MG63 (cell line): Measurements from ENCODE around the gene LSR. TPM values are rescaled to one million over a fixed set of nuclear protein-coding genes. Genes with fewer than 3 reads are reported as not detected.

Experiments
- DNase-seq: peaks from one replicate; pipeline ENCODE4 v3.0.0-alpha.2; 2020
- H3K27me3 ChIP-seq: fragments of 250-450 bp; sonication (Bioruptor Pico); 2 replicates; pipeline ENCODE4 v1.5.1; 2020; ENCODE audit warnings: mild to moderate bottlenecking, moderate library complexity
- H3K36me3 ChIP-seq: fragments of 250-450 bp; sonication (Bioruptor Pico); 2 replicates; pipeline ENCODE4 v1.5.1; 2020; ENCODE audit warnings: mild to moderate bottlenecking, moderate library complexity
- H3K4me3 ChIP-seq: fragments of 250-450 bp; sonication (Bioruptor Pico); 2 replicates; pipeline ENCODE4 v1.5.1; 2020; ENCODE audit warnings: mild to moderate bottlenecking, moderate library complexity
- H3K9me3 ChIP-seq: fragments of 250-450 bp; sonication (Bioruptor Pico); 2 replicates; pipeline ENCODE4 v1.5.1; 2020; ENCODE audit warnings: mild to moderate bottlenecking, moderate library complexity
- total RNA-seq: library from RNA; depleted of rRNA; stranded (reverse); fragments of >200 nt; shearing (Covaris generic); gene quantifications from 2 replicates; pipeline ENCODE4 v1.2.3, GENCODE V29; 2014; ENCODE audit warnings: low replicate concordance

LSR gene
- total RNA-seq, 1 experiment from 2014 or later, result 0.33 TPM

DNA sequence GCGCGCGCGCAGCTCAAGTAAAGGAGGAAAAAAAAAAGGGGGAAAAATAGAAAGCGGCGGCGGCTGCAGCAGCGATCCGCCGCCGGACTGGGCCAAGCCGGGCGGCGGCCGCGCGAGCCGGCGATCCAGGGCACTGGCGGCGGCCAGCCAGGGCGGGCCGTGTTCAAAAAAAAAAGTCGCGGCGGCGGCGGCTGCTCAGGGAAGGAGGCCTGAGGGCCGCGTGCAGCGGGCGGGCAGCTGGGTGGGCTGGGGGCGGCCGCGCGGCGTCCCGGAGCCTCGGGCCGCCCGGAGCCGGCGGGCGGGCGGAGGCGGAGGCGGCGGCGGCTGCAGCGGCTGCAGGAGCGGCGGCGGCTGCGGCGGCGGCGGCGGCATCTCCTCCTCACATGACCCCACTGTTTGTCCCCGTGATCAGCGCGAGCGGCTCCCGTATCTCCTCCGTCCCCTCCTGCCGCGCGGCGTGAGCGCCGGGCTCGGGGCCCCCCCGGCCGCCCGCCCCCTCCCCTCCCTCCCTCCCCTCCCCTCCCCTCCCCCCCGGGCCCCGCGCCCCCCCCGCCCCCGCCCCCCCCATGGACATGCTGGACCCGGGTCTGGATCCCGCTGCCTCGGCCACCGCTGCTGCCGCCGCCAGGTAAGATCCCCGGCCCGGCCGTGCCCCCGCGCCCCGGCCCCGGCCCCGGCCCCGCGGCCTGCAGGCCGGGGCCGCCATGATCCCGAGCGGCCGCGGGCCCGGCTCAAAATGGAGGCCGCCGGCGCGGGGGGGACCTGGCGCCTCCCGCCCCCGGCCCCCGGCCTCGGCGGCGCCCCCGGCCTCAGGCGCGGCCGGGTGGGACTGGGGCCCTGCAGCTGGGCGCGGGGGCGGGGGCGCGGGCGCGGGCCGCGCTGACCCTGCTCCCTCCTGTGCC, 20.0 kb downstream of the LSR start, which contains the start of gene USF2:
Gene USF2, plus strand, starts transcription at position 427 of the 902 bp plus-strand sequence. Its CDS starts 140 bp downstream, at position 567.
- peaks cover 33% of the 10 kb centered on the region for H3K36me3 ChIP-seq
- no peaks in the 10 kb centered on the region for H3K27me3 ChIP-seq
- no peaks in the 10 kb centered on the region for H3K9me3 ChIP-seq
- peak within 1 kb of the TSS; percentile 94 for H3K4me3 ChIP-seq
- peak; percentile 87 for DNase-seq

DNA sequence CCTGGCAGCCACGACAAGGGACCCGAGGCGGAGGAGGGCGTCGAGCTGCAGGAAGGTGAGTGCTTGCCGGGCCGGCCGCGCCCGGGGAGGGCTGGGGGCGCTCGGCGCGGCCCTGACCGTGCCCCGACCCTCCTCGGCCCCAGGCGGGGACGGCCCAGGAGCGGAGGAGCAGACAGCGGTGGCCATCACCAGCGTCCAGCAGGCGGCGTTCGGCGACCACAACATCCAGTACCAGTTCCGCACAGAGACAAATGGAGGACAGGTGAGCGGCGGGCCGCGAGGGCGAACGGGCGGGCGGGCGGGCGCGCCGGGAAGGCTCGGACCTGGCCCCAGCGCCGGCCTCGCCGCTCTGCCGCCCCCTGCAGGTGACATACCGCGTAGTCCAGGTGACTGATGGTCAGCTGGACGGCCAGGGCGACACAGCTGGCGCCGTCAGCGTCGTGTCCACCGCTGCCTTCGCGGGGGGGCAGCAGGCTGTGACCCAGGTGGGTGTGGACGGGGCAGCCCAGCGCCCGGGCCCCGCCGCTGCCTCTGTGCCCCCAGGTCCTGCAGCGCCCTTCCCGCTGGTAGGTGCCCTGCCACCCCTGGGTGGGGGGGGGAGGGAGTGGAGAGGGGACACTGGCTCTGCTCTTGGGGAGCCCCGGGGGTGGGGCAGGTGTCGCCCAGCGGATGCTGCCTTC, 20.8 kb downstream of the LSR start:
- Histone ChIP-seq H3K36me3 (peaks cover 36% of the 10 kb centered on the region), H3K9me3 (no peaks in the 10 kb centered on the region), H3K4me3 (peak overlapping the region; percentile 52), H3K27me3 (no peaks in the 10 kb centered on the region)
- DNase-seq, result peak; percentile 83

DNA sequence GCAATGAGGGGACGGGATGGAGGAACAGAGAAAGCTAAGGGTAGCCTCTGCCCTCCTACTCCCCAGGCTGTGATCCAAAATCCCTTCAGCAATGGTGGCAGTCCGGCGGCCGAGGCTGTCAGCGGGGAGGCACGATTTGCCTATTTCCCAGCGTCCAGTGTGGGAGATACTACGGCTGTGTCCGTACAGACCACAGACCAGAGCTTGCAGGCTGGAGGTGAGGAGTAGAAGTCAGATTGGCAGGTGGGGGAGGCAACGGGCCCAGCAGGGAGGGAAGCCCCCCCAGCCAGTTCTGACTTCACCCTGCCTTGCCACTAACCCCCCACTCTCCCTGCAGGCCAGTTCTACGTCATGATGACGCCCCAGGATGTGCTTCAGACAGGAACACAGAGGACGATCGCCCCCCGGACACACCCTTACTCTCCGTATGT, 21.6 kb downstream of the LSR start:
- H3K36me3 ChIP-seq, result peaks cover 41% of the 10 kb centered on the region
- no peaks in the 10 kb centered on the region for H3K27me3 ChIP-seq
- no peak overlapping the region for H3K4me3 ChIP-seq
- DNase-seq, result no peak
- no peaks in the 10 kb centered on the region for H3K9me3 ChIP-seq

DNA sequence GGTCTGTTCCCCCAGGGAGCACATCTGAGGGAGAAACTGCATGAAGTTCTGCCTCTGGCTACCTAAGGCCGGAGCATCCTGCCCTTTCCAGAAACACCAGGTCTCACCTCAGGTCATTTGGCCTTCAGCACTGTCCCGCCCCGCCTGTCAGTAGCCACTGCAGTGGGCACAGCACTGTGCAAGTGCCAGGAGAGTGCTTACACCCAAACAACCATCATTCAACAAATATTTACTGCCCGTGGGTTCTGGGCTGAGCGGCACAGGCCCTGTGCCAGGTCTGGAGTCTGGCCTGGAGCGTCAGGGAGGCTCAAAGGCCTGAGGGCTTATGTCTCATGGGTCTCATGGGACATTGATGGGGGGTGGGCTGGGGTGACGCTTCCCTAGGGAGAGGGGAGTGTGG, 22.7 kb downstream of the LSR start:
- DNase-seq, result no peak
- peaks cover 36% of the 10 kb centered on the region for H3K36me3 ChIP-seq
- H3K4me3 ChIP-seq, result no peak overlapping the region

DNA sequence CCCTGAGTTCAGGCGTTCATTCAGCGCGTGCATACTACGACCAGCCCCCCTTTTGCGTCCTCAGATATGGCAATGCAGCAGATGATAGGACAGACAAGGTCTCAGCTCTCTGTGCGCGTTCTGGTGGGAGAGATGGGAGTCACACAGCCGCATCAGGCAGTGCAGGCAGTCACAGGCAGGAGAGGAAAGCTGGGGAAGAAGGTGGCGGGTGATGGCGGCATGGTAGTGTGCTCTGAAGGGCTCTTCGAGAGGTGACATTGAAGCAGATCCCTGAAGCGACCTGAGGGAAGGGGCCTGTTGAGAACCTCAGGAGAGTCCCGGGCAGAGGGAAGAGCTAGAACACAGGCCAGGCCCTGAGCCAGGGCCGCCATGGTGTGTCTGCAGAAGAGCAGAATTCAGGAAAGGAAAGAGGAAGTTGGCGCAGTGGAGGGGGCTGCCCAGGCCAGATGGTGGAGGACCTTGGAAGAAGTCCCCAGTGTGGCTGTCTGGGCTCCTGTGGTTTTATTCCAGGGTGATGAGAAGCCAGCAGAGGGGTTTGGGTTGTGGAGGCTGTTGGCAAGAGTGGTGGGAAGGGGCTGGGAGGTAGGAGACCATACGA, 23.4 kb downstream of the LSR start:
- DNase-seq, result no peak
- peaks cover 37% of the 10 kb centered on the region for H3K36me3 ChIP-seq
- no peak overlapping the region for H3K4me3 ChIP-seq
- H3K27me3 ChIP-seq, result no peaks in the 10 kb centered on the region
- no peaks in the 10 kb centered on the region for H3K9me3 ChIP-seq

More for the DNA sequence above, 22.7 kb downstream of the LSR start:
- Histone ChIP-seq H3K27me3 (no peaks in the 10 kb centered on the region), H3K9me3 (no peaks in the 10 kb centered on the region)

DNA sequence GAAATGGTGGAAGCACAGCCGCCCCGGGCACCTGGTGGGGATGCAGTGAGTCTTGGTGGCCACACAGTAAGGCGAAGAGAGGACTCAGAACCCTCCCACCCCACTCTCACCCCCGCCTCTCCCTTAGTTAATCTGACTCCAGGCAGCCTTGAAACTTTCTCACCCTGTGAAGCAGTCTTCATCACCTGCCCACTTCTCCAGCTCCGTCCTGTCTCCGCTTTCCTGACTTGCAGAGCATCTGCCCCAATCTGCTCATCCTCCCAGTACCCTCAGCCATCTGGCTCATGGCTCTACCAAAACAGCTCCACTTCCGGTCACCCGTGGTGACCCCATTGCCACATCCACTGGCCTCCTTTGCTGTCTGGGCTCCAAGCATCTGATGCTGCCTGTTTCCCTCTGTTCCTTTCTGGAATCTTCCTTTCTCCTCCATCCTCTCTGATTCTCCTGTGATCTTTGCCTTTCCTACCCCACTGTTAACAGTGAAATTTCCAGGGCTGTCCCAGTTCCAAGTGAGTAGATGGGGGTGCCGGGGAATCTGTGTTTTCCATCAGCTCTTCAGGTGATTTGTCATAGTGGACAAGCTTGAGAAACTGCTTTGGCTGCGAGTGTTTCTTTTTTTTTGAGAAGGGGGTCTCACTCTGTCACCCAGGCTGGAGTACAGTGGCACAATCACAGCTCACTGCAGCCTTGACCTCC, 24.3 kb downstream of the LSR start:
- DNase-seq, result no peak
- no peaks in the 10 kb centered on the region for H3K27me3 ChIP-seq
- no peaks in the 10 kb centered on the region for H3K9me3 ChIP-seq
- no peak overlapping the region for H3K4me3 ChIP-seq
- peaks cover 37% of the 10 kb centered on the region for H3K36me3 ChIP-seq

DNA sequence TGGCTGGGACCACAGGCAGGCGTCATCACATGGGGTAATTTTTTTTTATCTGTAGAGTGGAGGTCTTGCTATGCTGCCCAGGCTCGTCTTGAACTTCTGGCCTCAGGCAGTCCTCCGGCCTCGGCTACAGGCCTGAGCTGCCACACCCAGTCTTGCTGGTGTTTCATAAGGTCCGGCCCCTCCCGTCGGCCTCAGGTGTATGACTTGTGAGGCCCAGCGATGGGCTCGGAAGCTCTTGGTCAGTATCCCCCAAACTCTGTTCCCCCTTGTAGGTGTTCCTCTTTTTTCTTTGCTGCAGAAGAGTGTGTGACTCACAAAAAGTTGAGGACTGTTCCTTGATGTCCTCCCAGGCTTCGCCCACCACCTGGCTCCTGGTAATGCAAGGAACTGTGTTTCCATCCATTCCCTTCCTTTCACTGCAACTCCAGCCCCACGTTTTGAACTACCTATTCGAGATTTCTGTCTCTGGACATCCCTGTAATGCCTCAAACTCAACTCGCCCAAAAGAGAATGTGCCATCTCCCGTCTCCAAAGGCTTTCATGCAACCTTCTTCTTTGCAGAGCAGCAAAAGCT, 25.0 kb downstream of the LSR start:
- H3K9me3 ChIP-seq, result no peaks in the 10 kb centered on the region
- DNase-seq, result no peak
- H3K27me3 ChIP-seq, result no peaks in the 10 kb centered on the region
- H3K4me3 ChIP-seq, result no peak overlapping the region
- peaks cover 37% of the 10 kb centered on the region for H3K36me3 ChIP-seq

DNA sequence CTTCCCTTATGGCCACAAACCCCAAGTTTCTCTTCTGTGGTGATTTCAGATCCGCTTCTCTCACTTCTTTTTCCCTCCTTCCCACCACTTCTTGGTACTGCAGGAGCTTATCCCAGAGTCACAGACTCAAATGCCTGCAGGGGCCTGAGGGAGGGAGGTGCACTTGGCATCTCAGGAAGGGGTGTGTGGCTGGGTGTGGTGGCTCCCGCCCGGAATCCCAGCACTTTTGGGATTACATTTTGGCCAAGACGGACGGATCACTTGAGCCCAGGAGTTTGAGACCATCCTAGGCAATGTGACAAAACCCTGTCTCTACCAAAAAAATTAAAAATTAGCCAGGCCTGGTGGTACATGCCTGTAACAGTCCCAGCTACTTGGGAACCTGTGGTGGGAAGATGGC, 25.5 kb downstream of the LSR start:
- Histone ChIP-seq H3K9me3 (no peaks in the 10 kb centered on the region), H3K27me3 (no peaks in the 10 kb centered on the region), H3K36me3 (peaks cover 37% of the 10 kb centered on the region), H3K4me3 (no peak overlapping the region)
- DNase-seq, result no peak

DNA sequence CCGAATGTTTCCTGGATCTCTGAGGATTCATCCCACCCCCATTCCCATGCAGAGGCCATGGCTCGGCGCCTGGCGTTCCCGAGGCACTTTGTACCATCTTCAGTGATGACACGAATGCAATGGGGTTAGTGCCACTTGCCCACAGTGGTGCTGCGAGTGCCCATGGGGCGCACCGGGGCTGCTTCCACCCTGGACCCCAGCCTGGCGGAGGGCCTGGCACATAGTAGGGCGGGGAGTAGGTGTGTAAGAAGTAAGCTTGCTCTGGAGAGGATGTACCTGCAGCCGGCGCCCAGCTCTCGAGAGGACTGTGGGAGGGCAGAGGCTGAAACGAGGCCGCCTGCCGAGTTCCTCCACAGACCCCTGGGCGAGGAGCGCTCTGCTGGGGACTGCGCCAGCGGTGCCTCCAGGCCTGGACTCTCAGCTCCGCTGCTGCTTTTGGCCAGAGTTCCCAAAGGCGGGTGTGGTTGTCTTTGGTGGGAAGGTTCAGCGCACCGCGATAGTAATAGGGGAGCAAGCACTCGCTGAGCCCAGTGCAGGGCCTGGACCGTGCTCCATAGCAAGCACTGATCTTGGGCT, 28.0 kb downstream of the LSR start:
- no peaks in the 10 kb centered on the region for H3K9me3 ChIP-seq
- DNase-seq, result no peak
- H3K36me3 ChIP-seq, result peaks cover 18% of the 10 kb centered on the region
- H3K4me3 ChIP-seq, result no peak overlapping the region
- H3K27me3 ChIP-seq, result no peaks in the 10 kb centered on the region

DNA sequence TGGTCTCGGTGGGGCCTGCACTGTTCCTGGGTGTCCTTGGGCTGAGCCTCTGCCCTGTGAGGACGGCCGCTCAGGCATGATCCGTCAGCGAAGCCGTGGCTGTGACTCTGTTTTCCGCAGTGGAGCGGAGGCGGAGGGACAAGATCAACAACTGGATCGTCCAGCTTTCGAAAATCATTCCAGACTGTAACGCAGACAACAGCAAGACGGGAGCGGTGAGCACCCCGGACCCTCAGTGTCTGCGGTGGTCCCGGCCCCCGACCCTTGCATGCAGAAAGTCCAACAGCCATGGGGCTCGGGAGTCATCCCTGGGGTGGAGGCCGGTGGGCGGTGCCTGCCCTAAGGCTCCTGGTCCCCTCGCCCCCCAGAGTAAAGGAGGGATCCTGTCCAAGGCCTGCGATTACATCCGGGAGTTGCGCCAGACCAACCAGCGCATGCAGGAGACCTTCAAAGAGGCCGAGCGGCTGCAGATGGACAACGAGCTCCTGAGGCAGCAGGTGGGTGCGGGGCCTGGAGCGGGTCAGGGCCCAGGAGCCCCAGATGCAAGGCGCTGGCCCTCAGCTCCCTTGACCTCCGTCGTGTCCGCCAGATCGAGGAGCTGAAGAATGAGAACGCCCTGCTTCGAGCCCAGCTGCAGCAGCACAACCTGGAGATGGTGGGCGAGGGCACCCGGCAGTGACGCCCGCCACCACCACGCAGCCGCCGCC, 29.9 kb downstream of the LSR start:
- DNase-seq, result no peak
- no peaks in the 10 kb centered on the region for H3K27me3 ChIP-seq
- H3K36me3 ChIP-seq, result peaks cover 11% of the 10 kb centered on the region
- no peaks in the 10 kb centered on the region for H3K9me3 ChIP-seq
- H3K4me3 ChIP-seq, result no peak overlapping the region

DNA sequence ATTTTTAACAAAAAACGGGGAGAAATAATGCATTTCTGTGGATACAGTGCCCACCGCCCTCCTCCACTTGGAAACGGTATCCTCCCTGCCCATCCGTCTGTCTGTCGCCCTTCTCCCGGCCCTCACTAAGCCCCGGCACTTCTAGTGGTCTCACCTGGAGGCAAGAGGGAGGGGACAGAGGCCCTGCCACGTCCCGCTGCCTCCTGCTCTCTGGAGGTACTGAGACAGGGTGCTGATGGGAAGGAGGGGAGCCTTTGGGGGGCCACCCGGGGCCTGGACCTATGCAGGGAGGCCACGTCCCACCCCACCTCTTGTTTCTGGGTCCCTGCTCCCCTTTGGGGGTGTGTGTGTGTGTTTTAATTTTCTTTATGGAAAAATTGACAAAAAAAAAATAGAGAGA, 30.6 kb downstream of the LSR start:
- H3K9me3 ChIP-seq, result no peaks in the 10 kb centered on the region
- no peaks in the 10 kb centered on the region for H3K27me3 ChIP-seq
- H3K4me3 ChIP-seq, result no peak overlapping the region
- H3K36me3 ChIP-seq, result peaks cover 9% of the 10 kb centered on the region
- no peak for DNase-seq

DNA sequence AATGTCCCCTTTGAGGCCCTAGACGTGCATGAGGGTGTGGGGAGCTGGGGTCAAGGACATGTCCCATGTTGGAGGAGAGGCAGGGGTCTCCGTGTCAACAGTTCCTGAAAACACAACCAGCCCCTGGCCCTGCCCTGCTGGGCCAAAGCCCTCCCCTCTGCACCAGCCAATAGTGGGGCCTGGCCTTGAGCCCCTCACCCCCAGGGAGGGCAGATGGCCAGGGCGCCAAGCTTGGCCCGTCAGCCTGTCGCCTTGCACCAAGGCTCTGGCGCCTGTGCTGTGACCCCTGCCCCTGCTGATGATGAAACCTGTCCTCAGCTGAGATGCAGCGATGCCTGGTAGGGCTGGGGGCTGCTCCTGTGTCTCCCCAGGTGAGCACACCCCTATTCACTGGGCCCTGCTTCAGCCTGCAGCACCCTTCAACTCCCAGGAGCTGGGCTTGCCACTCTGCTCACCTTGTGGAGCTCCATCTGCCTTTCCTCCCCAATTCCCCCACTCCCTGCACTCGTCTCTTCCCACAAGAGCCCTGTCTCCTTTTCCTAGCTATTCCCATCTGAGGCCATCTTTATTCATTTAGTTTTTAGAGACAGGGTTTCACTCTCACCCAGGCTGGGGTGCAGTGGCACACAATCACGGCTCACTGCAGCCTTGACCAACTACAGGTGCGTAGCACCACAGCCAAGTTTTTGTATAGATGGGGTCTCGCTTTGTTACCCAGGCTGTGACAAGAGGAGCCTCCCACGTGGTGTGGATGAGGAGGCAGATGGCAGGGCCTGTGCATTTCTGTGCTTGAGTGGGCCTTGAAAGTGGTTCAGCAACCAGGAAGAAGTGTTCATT, 31.4 kb downstream of the LSR start:
- Histone ChIP-seq H3K27me3 (no peaks in the 10 kb centered on the region), H3K4me3 (no peak overlapping the region), H3K36me3 (peaks cover 3% of the 10 kb centered on the region; the same call in 1 of the 2 replicates), H3K9me3 (no peaks in the 10 kb centered on the region)
- DNase-seq, result no peak

DNA sequence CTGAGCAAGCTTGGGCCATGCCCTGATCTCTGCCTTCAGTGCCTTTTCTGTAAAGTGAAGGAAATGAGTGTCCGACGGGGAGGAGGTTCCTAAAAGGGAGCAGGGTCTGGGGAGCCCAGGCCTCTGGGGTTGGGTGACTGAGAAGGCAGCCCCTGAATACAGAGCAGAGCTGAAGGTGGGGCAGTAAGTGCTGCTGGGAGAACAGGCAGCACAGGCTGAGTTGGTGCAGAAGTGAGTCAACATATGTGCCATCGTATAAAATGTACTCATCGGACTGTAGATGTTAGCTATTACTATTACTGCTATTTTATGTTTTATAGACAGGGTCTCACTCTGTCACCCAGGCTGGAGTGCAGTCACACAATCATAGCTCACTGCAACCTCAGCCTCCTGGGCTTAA, 32.5 kb downstream of the LSR start:
- DNase-seq, result no peak
- Histone ChIP-seq H3K9me3 (no peaks in the 10 kb centered on the region), H3K27me3 (no peaks in the 10 kb centered on the region)

DNA sequence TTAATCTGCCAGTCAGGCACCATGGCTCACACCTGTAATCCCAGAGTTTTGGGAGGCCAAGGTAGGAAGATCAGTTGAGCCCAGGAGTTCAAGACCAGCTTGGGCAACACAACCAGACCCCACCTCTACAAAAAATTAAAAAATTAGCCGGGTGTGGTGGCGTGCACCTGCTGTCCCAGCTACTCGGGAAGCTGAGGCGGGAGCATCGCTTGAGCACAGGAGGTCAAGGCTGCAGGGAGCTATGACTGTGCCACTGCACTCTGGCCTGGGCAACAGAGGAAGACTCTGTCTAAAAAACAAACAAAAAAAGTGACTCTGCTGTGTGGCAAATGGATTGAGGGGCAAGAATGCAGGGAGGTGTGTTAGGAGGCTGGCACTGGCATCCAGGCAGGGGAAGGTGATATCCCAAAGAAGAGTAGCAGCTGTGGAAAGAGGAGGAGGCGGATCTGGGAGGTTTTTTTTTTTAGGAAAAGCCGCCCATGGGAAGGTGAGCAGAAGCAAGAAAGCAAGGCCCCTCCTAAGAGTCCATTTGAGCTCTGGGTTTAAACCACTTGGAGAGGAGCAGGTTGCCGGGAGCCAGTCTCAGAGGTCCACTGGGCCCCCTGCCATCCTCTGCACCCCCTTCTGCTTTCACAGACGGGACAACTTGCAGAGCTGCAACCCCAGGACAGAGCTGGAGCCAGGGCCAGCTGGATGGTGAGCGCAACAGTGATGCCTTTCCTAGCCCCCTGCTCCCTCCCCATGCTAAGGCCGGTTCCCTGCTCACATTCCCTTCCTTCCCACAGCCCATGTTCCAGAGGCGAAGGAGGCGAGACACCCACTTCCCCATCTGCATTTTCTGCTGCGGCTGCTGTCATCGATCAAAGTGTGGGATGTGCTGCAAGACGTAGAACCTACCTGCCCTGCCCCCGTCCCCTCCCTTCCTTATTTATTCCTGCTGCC, 35.6 kb downstream of the LSR start:
- Histone ChIP-seq H3K4me3 (no peak overlapping the region), H3K9me3 (no peaks in the 10 kb centered on the region), H3K36me3 (no peaks in the 10 kb centered on the region), H3K27me3 (no peaks in the 10 kb centered on the region)
- no peak for DNase-seq

More for the DNA sequence above, 32.5 kb downstream of the LSR start:
- Histone ChIP-seq H3K36me3 (peaks cover 3% of the 10 kb centered on the region; the same call in 1 of the 2 replicates), H3K4me3 (no peak overlapping the region)
